ENCODE measurements around the gene SPOCK3.

DNA sequence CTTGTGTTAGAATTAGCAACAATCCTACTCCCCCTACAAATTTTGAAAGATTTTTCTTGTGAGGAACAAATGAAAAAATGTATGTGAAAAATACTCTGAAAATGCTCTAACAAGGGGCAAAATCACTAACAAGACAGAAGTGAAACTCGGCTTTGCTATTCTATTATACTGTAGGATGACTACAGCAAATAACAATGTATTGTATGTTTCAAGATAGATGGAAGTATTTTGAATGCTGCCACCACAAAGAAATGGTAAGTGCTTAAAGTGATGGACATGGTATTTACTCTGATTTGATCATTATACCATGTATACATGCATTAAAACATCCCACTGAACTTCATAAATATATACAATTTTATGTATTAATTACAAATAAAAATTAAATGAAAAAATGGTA is 192.8 kb downstream of the SPOCK3 start:
- TF ChIP-seq CTCF (IDR thresholded peaks at IDR 0.05): no peak
- TF ChIP-seq POLR2A (IDR thresholded peaks at IDR 0.05): no peak
